WTC11 (cell line): ENCODE data around the gene C1orf167.

Source experiments
- ATF2 ChIP-seq: sonication (generic); formaldehyde crosslinking; IDR thresholded peaks from 2 replicates; pipeline ENCODE4 v1.8.1; 2022; ENCODE audit warnings: low read depth, missing genetic modification reagents, borderline replicate concordance
- CTCF ChIP-seq: fragments of 200-600 bp; IDR thresholded peaks from 2 replicates; pipeline ENCODE4 v1.8.0; 2022; ENCODE audit warnings: antibody characterized with exemption
- ELF4 ChIP-seq: sonication (generic); formaldehyde crosslinking; IDR thresholded peaks from 2 replicates; pipeline ENCODE4 v1.8.1; 2022; ENCODE audit warnings: low read depth, mild to moderate bottlenecking, moderate library complexity, missing genetic modification reagents
- GTF2I ChIP-seq: fragments of 250-450 bp; sonication (Bioruptor Pico); conservative IDR thresholded peaks from 2 replicates; pipeline ENCODE4 v1.4.0; 2021; ENCODE audit warnings: mild to moderate bottlenecking
- KAT7 ChIP-seq: sonication (generic); formaldehyde crosslinking; IDR thresholded peaks from 2 replicates; pipeline ENCODE4 v1.8.1; 2023; ENCODE audit warnings: missing genetic modification reagents, mild to moderate bottlenecking, borderline replicate concordance
- MAX ChIP-seq: sonication (generic); formaldehyde crosslinking; IDR thresholded peaks from 2 replicates; pipeline ENCODE4 v1.8.0; 2022; ENCODE audit warnings: mild to moderate bottlenecking, missing genetic modification reagents
- NR3C1 ChIP-seq: sonication (generic); formaldehyde crosslinking; conservative IDR thresholded peaks from 2 replicates; pipeline ENCODE4 v1.8.1; 2023; ENCODE audit warnings: low read depth, mild to moderate bottlenecking, missing genetic modification reagents
- SMAD3 ChIP-seq: sonication (generic); formaldehyde crosslinking; IDR thresholded peaks from 2 replicates; pipeline ENCODE4 v1.8.0; 2022; ENCODE audit warnings: missing genetic modification reagents, mild to moderate bottlenecking, borderline replicate concordance
- ZNF138 ChIP-seq: sonication (generic); formaldehyde crosslinking; conservative IDR thresholded peaks from 2 replicates; pipeline ENCODE4 v1.8.1; 2022; ENCODE audit warnings: mild to moderate bottlenecking, moderate library complexity, missing genetic modification reagents
- ZNF532 ChIP-seq: fragments of 250-450 bp; sonication (Bioruptor Pico); IDR thresholded peaks from 2 replicates; pipeline ENCODE4 v1.9.0; 2021; ENCODE audit warnings: mild to moderate bottlenecking, borderline replicate concordance
- TF ChIP-seq, protein P1 (sequence below): sonication (generic); formaldehyde crosslinking; IDR thresholded peaks from 2 replicates; pipeline ENCODE4 v1.8.1; 2023; ENCODE audit warnings: mild to moderate bottlenecking, moderate library complexity, missing genetic modification reagents
- TF ChIP-seq, protein P2 (sequence below): sonication (generic); formaldehyde crosslinking; IDR thresholded peaks from 2 replicates; pipeline ENCODE4 v1.8.0; 2023; ENCODE audit warnings: missing genetic modification reagents
- TF ChIP-seq, protein P3 (sequence below): sonication (generic); formaldehyde crosslinking; IDR thresholded peaks from 2 replicates; pipeline ENCODE4 v1.8.1; 2023; ENCODE audit warnings: mild to moderate bottlenecking, missing genetic modification reagents
- TF ChIP-seq, protein P4 (sequence below): sonication (generic); formaldehyde crosslinking; IDR thresholded peaks from 2 replicates; pipeline ENCODE4 v1.8.1; 2022; ENCODE audit warnings: low read depth, mild to moderate bottlenecking, moderate library complexity, missing genetic modification reagents, borderline replicate concordance

- no peak for TF ChIP-seq CTCF
- no peak for TF ChIP-seq ZNF532 (CRISPR knock-in tag)
- no peak for TF ChIP-seq ATF2 (CRISPR knock-in tag)
- TF ChIP-seq ELF4: no peak
- no peak for TF ChIP-seq GTF2I
- TF ChIP-seq, protein P1, sequence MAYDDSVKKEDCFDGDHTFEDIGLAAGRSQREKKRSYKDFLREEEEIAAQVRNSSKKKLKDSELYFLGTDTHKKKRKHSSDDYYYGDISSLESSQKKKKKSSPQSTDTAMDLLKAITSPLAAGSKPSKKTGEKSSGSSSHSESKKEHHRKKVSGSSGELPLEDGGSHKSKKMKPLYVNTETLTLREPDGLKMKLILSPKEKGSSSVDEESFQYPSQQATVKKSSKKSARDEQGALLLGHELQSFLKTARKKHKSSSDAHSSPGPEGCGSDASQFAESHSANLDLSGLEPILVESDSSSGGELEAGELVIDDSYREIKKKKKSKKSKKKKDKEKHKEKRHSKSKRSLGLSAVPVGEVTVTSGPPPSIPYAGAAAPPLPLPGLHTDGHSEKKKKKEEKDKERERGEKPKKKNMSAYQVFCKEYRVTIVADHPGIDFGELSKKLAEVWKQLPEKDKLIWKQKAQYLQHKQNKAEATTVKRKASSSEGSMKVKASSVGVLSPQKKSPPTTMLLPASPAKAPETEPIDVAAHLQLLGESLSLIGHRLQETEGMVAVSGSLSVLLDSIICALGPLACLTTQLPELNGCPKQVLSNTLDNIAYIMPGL (CRISPR knock-in tag): no peak
- no peak for TF ChIP-seq ZNF138
- no peak for TF ChIP-seq NR3C1 (CRISPR knock-in tag)
- TF ChIP-seq, protein P2, sequence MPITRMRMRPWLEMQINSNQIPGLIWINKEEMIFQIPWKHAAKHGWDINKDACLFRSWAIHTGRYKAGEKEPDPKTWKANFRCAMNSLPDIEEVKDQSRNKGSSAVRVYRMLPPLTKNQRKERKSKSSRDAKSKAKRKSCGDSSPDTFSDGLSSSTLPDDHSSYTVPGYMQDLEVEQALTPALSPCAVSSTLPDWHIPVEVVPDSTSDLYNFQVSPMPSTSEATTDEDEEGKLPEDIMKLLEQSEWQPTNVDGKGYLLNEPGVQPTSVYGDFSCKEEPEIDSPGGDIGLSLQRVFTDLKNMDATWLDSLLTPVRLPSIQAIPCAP (CRISPR knock-in tag): no peak
- TF ChIP-seq MAX (CRISPR knock-in tag): no peak
- no peak for TF ChIP-seq KAT7 (CRISPR knock-in tag)
- TF ChIP-seq SMAD3 (CRISPR knock-in tag): no peak
- TF ChIP-seq, protein P3, sequence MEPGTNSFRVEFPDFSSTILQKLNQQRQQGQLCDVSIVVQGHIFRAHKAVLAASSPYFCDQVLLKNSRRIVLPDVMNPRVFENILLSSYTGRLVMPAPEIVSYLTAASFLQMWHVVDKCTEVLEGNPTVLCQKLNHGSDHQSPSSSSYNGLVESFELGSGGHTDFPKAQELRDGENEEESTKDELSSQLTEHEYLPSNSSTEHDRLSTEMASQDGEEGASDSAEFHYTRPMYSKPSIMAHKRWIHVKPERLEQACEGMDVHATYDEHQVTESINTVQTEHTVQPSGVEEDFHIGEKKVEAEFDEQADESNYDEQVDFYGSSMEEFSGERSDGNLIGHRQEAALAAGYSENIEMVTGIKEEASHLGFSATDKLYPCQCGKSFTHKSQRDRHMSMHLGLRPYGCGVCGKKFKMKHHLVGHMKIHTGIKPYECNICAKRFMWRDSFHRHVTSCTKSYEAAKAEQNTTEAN: no peak
- TF ChIP-seq, protein P4, sequence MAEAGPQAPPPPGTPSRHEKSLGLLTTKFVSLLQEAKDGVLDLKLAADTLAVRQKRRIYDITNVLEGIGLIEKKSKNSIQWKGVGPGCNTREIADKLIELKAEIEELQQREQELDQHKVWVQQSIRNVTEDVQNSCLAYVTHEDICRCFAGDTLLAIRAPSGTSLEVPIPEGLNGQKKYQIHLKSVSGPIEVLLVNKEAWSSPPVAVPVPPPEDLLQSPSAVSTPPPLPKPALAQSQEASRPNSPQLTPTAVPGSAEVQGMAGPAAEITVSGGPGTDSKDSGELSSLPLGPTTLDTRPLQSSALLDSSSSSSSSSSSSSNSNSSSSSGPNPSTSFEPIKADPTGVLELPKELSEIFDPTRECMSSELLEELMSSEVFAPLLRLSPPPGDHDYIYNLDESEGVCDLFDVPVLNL (CRISPR knock-in tag): no peak
These were observed 2.1 kb downstream of the C1orf167 start for GRCh38 chr1:11764115-11764514.
